Hindlimb muscle (tissue), 1 donor: Measurements from ENCODE around the gene CDK5R1. TPM values are rescaled to one million over a fixed set of nuclear protein-coding genes. Genes with fewer than 3 reads are reported as not detected.
"Not testable (repeated sequence)": the region's sequence is repeated elsewhere in the genome, so short reads cannot be mapped to it uniquely, and the experiment has no call there.

Experiments
- DNase-seq: peaks from one replicate; pipeline ENCODE4 v3.0.0-alpha.2; 2013
- polyA plus RNA-seq: library from polyadenylated mRNA; unstranded; fragments of 120-200 nt; gene quantifications from one replicate; pipeline ENCODE4 v1.2.1, GENCODE V29; 2013; ENCODE audit not compliant: insufficient read length

Gene CDK5R1
- polyA plus RNA-seq, 1 donor = 13.6 TPM

DNA sequence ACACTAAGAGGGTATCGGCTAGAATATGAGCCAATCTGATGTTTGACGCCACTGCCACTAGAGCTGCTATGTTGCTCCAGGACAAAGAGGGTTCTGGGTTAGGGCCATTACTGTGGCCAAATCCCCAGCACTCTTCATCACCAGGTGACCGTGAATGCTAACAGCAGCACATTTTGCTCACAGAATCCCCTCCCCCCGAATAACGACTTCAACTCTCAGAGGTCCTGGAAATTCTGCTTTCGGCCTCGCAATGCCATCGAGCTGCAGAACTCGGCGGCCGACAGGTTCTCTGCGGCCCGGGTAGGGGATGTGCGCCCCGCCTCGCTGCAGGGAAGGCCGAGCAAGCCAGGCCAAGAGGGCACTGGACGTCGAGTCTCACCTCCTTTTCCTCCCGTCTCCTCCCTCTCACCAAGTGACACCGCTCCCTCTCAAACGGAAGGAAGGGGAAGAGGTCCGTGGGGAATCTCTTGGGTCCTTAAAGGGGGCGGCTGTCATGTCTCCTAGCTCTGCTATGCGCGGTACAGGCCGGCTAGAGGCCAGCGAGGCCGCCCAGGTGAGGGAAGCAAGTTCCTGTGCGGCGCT lies 31.9 kb downstream of the CDK5R1 start:
- DNase-seq = no peak

DNA sequence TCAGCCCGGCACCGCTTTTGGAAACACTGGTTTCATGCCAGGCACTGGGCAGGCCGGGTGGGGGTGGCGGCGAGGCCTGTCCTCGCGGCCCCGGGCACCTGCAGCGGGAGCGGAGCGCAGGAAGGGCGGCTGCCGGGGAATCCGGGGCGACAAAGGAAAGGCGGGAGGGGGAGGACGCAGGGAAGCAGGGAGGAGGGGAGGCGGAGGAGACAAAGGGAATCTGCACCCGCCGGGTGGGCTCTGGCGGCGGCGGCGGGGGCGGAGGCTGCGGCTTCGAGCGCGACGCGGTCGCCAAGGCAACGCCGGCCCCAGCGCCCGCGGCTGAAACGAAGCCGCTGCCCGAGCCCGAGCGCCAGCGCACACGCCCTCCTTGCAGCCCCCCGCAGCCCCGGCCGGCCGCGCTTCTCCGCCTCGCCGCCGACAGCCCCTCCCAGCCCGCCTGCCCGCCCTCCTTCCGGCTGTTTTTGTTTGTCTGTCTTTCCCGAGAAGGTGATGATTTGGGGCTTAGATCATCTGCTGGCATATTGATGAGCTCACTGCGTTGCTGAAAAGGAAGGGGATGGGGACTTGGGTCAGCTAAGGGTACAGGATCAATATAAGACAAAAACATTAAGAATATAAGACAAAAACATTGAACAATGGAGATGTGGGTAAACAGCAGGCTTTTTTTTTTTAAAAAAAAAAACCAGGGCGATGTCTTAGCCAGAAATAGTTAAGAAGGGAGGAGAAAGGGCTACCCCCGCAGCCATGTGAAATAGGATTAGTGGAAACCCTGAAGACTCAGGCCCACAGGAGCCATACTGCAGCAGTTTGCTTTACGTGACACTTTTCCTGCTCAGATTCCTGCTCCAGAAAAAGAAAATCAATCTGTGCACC lies 32.7 kb downstream of the CDK5R1 start:
- no peak for DNase-seq

DNA sequence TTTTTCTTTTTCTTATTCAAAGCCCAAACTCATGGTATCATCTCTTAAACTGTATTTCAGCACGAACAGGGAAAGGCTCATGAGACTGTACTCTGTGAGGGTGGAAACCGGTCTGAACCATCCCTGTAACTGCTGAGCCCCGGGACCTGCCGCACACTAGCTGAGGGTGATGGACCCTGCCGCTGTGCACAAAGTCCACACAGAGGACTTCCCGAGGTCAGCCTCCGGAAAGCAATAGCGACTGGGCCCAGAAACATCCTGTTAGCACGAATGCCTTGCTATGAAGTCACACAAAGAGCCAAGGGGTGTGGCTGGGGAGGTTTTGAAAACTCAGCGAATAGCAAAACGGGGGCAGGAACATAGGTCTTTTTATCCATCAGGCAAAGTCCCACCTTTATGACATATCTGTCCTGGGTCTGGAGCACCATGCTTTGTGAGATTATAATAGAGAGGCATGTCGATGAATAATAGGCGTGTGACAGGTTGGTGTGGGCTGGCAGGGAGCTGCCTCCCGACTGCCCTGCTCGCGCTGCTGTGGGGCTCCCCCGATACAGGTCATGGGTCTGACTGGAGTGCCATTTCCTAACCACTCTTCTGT lies 33.4 kb downstream of the CDK5R1 start:
- DNase-seq = no peak

DNA sequence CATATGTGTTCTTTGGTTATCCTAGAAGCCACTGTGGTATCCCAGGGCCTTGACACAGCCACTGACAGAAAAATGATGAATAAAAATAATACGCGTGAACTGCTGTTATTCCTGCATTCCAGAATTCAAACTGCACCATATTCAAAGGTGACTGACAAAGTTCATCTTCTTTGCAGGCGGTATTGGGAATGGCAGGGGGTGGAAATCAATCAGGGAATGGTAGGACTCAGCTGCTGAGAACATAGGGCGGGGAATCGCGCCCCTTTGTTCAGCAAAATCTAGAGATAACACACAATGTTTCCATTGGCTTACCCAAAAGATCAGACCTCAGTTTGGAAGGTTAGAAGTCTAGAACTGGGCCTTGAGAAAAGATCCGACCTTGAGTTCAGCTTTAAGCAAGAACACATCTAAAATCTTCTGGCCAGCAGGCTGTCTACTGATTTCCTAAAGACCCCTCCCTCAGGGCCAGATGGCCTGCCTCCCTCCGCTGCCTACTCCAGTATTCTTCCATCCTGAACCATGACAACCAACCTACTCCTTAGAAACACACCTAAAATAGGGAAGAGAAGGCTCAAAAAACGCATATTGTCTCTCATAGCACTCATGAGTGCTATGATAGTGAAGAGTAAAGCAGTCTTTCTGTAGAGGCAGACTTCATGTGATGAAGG lies 34.1 kb downstream of the CDK5R1 start:
- no peak for DNase-seq

DNA sequence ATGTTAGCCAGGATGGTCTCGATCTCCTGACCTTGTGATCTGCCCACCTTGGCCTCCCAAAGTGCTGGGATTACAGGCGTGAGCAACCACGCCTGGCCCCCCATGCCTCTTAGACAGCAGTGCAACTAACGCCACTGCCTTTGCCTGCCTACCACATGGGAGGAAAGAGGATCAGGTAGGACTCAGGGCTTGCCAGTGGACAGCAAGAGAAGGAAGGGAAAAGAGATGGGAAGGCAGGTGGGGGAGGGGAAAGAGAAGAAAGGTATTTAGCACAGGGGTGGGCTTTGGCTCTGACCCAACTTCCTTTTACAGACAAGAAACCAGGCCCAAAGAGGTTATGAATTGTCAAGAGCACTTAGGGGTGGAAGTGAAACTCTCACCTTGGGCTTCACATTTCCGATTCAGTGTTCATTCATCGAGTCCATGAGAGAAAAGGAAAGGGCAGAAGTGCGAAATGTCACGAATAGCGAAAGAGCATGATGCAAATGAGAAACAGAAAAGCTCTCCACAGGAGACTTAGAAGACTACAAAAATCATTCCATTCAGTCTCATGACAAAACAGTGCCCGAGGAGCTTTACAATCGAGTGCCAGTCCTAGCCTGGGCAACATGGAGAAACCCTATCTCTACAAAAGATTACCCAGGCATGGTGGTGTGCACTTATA lies 36.4 kb downstream of the CDK5R1 start:
- no peak for DNase-seq

DNA sequence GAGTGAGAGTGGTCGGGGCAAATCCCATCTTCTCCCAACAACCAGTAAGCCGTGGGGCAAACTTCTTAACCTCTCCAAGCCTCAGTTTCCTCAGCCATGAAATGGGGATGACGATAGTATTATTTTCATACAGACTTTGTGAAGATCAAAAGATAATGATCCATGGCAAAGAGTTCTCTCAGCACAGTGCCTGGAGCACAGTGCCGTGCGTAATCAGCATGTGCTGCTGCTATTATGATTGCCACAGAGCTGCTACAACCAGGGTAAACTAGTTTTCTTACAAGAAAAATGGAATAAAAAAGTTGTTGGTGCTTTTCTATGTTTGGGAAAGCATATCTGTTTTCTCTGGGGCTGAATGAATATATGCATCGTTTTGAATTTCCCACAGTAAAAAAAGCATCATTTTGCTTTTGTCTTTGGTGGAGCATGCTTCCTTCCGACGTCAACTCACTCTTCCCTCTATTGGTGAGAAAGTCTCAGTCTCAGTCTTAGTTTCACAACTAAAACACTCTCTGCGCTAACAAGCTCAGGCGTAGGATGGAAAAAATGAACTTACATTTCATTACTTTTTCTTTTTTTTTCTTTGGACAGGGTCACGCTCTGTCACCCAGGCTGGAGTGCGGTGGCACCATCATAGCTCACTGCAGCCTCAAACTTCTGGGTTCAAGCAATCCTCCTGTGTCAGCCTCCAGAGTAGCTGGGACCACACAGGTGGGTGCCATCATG lies 37.2 kb downstream of the CDK5R1 start:
- no peak for DNase-seq

DNA sequence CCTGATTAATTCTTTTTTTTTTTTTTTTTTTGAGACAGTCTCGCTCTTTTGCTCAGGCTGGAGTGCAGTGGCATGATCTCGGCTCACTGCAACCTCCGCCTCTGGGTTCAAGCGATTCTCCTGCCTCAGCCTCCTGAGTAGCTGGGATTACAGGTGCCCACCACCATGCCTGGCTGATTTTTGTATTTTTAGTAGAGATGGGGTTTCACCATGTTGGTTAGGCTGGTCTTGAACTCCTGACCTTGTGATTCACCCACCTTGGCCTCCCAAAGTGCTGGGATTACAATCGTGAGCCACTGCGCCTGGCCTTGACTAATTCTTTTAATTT lies 37.7 kb downstream of the CDK5R1 start:
- DNase-seq = not testable (repeated sequence)

DNA sequence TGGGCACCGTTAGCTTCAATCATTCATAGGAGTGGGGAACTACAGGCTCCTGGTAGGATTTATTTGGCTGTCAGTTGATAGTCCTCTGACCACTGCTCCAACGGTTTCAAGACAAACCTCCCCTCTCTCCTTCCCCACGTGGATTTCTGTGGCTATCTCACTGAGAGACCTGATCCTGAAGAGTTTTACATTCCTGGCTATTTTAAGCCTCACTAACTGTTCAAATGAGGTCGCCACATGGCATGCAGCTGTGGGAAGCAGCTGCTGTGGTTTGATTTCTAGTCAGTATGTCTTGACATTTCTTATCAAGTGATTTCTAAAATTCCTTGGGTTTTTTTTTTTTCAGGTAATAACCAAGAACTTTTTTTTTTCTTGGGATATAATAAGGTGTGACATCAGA lies 38.3 kb downstream of the CDK5R1 start:
- no peak for DNase-seq

DNA sequence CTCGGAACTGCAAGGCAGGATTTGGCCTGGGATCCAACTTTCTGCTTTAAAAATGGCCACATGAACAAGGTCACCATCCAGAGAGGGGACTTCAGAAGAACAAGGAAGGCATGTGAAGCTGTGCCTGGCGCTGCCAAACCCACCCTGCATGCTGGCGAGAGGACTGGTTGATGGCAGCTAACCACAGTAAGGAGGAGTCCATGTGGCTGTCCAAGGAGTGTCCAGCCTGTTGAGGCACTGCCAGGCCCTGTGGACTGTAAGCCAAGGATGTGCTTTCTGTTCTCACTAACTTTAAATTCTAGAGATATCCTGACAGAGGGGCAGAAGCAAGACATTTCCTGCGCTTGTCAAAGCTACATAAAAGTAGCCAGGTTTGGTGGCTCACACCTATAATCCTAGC lies 40.4 kb downstream of the CDK5R1 start:
- no peak for DNase-seq

DNA sequence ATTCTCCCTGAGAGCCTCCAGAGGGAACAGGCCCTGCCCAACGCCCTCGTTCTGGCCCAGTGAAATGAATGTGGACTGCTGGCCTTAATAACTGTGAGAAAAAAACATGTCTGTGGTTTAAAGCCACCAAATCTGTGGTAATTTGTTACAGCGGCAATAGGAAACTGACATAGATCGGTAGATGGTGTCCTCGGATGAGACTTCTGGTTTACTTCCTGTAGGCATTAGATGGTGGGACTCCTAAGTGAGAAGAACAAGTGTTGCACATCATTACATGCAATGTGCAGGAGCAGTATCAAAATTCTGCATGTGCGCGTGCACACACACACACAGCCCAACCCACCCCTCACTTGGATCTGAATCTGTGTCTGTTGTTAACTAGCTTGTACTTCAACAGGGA lies 42.0 kb downstream of the CDK5R1 start:
- no peak for DNase-seq

DNA sequence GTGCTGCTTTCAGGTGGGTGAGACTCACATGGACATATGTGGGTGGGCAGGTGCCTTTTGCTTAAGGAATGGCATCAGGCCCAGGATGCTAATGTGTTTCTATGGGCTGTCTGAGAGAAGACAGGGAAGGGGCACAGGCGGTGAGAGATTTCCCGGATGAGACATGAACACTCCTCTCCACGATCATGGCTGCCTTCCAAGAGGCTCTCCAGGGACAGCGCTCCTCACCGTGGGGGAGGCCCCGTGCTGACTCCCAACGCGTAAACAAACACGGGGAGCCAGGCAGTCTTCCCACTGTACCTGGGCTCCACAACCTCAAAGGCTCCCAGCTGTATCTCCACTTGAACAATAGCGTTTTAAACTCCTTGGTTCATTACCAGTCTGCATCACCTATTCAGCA lies 42.8 kb downstream of the CDK5R1 start:
- no peak for DNase-seq

DNA sequence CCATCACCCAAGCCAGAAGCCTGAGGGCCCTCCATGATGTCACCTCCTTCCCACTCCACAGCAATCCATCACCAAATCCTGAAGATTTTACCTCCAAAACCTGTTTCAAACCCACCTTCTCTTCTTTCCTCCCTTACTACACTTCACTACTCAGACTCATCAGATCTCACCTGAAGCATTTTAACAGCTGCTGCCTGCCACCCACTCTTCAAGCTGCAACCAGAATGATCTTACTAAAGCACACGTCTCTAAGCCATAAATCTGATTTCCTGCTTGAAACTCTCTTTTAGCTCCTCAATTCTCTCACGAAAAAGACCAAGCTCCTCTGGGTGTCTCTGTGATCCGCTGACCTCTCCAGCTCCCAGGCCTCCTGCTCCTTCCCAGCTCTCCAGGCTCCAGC lies 46.5 kb downstream of the CDK5R1 start:
- no peak for DNase-seq

DNA sequence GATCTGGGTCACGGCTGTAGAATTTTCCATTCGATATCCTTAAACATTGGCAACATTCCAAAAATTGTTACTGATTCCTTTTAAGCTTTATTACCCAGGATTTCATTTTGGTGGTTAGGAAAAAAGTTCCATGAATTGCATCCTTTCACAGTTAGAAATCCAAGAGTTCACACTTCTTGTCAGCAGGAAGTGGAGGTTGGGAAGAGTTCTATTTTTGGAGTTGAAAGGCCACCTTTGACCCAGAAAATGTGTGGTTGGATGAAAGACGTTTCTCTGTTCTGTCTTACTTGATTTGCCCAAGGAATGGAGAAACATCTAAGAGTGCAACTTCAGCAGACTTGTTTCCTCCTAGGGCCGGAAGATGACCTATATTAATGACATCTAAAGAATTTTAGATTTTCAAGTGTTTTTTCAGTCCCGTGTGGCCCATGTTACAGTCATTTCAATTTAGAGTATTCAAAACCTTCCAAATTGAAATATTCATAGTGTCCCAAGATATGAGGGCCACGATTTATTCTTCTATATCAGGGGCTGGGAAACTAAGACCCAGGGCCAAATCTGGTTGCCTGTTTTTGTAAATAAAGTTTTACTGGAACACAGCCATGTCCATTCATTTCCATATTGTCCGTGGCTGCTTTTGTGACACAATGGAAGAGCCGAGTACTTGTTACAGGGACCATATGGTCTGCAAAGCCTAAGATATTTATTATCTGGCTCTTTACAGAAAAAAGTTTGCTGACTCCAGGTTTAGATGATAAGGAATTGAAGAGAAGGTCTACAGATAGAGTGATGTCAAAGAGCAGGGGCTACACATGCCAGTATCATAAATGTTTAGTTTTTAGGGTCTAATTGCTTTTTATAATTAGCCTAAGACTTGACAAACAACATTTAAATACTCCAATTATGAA lies 50.2 kb downstream of the CDK5R1 start:
- DNase-seq = no peak

Other genes with a start within 250 kb of the CDK5R1 start
- gene RHBDL3, start 221.2 kb upstream of the CDK5R1 start, polyA plus RNA-seq = 1.7 TPM
- gene C17orf75, start 144.8 kb upstream of the CDK5R1 start, polyA plus RNA-seq = 20.5 TPM
- gene ZNF207, start 136.8 kb upstream of the CDK5R1 start, polyA plus RNA-seq = 111 TPM
- gene PSMD11, start 42.5 kb upstream of the CDK5R1 start, polyA plus RNA-seq = 56.7 TPM